NCI-H748 treated with DMSO at 0.1 percent for 48 hours (cell line): Measurements from ENCODE around the gene HIBCH.
"Not testable (repeated sequence)": the region's sequence is repeated elsewhere in the genome, so short reads cannot be mapped to it uniquely, and the experiment has no call there.

Experiments used
- DNase-seq: peaks from one replicate; lab custom pipeline; 2025; lab: John Stamatoyannopoulos, UW

HIBCH gene, protein sequence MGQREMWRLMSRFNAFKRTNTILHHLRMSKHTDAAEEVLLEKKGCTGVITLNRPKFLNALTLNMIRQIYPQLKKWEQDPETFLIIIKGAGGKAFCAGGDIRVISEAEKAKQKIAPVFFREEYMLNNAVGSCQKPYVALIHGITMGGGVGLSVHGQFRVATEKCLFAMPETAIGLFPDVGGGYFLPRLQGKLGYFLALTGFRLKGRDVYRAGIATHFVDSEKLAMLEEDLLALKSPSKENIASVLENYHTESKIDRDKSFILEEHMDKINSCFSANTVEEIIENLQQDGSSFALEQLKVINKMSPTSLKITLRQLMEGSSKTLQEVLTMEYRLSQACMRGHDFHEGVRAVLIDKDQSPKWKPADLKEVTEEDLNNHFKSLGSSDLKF

DNA sequence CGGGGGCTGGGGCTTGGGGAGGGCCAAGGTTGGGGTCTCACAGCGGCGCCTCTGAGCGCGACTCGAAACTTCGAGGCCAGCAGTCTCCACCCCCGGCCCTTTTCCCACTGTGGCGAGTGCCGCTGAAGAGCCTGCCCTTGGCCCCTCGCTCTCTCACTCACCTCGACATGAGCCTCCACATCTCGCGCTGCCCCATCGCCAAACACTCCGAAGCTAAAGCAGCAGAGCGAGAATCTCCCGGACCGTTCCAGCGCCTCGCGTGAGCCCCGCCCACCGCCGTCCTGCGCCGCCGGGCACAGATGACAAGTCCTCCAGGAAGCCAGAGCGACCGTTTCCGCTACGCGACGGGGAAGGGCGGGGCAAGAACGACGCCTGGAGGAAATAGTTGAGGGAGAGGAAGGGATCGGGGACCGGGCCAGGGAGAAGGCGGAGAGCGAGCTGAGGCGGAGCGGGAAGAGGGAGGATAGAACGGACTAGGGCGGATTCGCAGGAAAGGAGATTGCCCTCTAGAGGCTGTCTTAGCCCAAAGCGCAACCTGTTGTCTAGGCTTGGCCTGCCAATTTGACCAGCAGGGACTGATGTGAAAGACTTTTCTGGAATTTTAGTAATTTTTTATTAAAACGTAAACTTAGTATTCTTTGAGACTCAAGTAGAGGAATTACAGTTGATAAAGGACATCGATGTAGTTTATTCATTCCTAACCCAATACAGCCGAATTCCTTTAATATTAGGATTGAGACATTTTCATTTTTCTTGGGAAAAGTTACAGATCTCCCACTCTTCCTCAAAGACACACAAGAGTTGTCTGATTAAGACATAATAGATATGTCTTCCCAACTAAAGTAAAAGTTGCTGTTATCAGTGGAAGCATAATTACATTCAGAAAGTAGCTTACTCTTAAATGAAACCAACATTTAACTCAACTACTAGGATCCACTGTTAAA is at the start of gene HIBCH:
Gene HIBCH (minus strand): TSS at position 272 of the 944 bp plus-strand sequence. CDS start 76 bp downstream, at position 196.
- DNase-seq, result peak; percentile 99

DNA sequence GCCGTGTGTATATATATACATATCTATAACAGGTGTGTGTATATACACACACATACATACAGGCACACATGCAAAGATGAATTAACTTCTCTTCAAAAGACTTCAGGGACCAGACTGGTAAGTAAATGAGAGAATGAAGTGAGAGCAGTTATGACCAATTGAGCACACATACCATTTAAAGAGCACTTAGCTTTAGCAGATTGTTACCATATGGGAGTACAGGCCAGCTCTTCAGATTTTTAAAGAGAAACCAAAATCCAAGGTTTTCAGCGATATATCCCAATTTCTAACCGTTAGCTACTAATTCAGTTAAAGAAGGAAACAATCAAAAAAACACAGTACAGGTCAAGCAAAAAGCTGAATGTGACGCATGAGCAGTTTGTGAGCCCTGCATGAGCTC is 47.5 kb upstream of the HIBCH start:
- DNase-seq, result no peak

DNA sequence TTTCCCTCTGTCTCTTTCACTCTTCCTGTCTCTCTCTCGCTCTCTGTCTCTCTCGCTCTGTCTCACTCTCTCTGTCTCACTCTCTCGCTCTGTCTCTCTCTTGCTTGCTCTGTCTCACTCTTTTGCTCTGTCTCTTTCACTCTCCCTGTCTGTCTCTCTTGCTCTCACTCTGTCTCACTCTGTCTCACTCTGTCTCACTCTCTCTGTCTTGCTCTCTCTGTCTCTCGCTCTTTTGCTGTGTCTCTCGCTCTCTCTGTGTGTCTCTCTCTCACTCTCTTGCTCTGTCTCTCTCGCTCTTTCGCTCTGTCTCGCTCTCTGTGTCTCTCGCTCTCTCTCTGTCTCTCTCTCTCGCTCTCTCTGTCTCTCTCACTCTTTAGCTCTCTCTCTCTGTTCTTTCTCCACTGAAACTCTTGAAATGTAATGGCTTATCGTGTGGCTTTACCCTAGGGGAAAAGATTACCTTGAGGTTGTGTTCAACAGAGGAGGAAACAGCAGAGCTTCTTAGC is 46.7 kb upstream of the HIBCH start:
- DNase-seq, result no peak

DNA sequence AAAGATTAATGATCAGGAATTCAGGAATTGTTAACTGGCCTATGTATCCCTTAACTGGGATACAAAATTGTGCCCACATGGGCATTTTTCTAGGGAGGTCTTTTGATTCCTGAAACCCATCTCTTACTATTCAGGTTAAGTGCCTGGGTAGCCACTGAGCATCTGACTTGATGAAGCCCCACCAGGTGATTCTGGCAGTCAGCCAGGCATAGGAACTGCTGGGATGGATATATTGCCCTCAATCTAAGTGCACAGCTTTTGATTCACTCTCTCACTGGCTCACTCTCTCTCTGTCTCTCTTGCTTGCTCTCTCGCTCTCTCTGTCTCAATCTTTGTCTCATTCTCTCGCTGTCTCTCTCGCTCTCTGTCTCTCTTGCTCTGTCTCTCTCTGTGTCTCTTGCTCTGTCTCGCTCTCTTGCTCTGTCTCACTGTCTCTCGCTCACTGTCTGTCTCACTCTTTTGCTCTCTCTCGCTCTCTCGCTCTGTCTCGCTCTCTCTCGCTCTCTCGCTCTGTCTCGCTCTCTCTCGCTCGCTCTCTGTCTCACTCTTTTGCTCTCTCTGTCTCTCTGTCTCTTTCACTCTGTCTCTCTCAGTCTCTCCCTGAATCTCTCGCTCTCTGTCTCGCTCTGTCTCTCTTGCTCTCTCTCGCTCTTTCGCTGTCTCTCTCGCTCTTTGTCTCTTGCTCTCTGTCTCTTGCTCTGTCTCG is 46.0 kb upstream of the HIBCH start:
- DNase-seq, result peak; percentile 40

DNA sequence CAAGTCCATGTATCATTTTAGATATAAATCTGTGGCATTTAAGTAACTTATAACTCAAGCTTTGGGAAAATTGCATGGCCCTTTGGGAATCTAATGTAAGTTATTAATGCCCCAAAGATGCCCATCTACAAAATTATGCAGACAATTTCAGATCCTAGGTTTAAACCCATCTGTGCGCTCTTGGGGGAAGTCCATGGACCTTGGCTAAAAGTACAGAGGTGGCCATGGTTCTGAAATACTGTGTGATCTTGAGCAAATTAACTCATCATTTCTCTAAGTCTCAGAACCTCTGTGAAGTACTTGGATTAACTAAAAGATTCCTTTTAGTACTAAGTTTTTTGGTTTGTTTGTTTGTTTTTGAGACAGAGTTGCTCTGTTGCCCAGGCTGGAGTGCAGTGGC is 43.3 kb upstream of the HIBCH start:
- no peak for DNase-seq

DNA sequence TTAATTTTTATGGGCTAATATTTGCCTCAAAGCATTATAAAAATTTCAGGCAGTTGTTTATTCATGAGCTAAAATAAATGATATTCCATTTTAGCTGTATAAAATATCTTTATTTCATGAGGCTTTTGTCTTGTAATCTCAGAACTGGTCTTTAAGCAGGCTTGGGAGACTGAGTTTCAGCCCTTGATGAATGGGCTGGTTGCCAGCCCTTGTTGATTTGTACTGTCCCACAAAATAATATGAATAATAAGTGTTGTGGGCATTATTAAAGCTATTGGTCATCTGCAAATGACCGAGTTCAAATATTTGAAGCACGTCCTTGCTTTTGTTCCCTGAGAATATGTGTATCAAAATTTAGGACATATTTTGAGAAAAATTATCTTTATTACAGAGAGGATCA is 41.9 kb upstream of the HIBCH start:
- no peak for DNase-seq

DNA sequence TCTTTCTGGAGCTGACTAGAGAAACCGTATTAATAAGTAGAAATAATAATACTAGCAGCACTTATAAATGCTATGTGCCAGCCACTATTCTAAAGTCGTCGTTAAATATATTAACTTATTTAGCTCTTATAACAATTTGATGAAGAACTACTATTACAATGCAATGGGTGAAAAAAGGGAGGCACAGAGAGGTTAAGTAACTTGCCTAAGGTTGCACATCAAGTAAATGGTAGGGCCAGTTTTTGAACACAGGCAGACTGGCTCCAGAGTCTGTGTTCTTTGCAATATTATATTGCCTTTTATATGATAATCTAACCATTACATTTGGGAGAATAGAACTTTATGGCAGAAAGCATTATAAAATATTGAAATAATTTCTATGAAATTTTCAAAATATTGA is 41.3 kb upstream of the HIBCH start:
- no peak for DNase-seq

DNA sequence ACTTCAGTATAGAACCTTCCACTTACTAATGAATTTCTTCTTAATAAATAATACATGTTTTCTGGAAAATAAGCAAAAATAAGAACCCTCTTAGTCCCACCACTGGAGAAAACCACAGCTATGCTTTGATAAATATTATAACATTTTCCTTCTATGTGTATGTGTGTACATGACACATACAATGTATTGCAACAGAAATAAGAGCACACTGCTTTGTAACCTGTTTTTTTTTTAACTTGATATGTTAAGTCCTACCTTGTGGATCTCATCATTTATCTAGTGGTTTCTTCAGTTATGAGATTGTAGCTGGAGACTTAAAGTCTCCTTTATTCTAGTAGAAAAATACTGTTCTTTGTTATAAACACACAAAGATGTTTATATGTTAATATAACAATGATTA is 40.9 kb upstream of the HIBCH start:
- no peak for DNase-seq

DNA sequence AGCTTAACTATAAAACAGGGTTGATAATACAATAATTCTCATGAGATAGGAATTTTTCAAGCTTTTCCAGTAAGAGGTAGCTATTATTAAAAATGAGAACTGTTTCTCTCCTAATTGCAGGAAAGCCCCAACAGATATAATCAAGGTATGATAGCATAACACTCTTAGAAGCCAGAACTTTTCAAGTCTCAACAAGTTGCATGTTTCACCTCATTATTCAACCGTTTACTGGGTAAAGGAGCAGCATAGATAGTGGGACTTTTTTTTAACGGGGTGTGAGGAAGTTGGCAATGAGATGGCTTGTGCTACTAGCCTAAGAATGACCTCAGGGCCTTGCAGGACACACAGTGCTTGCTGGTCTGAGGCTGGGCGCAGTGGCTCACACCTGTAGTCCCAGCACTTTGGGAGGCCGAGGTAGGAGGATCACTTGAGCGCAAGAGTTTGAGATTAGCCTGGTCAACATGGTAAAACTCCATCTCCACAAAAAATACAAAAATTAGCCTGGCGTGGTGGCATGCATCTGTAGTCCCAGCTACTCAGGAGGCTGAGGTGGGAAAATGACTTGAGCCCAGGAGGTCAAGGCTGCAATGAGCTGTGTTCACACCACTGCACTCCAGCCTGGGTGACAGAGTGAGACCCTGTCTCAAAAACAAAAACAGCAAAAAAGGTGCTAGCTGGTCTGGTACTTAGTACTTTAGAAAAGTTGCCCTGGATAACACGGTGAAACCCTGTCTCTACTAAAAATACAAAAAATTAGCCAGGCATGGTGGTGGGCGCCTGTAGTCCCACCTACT is 39.2 kb upstream of the HIBCH start:
- DNase-seq, result not testable (repeated sequence)

DNA sequence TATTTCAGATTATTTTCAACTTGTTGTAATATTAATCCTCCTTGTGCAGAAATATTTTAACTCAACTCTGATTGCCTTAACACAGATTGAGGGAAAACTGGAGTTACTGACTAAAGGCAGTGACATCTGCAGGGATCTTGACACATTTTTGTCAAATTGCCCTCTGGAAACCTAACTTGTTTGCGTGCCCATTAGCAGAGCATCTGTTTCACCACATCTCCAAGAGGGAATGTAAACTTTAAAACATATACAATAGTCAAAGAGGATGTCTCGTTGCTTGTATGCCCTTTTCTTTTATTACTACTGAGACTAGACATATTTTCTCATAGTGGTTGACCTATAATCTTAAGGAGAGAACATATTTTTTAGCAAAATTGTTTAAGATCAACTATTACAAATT is 38.0 kb upstream of the HIBCH start:
- DNase-seq, result no peak

DNA sequence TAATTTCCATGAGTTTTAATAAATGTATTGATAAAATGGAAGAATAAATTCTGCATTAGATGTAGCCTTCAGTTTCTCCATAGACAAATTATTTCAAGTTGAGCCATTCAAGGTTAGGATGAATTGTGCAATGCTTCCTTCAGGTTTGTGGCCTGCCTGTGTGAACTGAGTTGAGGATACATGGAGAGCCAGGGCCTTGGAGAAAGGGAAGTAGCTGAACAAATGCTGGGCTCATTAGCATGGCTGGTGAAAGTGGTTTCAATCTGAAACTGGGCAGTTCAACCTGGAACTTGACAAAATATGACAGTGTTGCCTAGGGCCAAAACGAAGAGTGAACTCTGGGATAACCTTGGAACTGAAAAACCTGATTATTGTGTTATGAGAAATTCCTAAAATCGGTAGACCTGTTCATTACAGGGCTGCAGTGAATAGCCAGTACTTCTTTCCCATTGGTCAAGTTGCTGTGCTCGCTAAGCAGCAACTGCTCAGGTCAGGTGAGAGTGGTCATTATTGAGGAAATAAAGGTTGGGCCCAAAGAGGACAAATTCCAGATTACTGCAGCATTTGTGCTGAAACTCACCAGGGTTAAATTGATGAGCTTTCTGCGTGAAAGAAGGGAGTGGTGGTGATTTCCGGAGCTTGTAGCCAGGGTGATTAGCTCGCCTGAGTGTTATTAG is 36.5 kb upstream of the HIBCH start:
- DNase-seq, result no peak

DNA sequence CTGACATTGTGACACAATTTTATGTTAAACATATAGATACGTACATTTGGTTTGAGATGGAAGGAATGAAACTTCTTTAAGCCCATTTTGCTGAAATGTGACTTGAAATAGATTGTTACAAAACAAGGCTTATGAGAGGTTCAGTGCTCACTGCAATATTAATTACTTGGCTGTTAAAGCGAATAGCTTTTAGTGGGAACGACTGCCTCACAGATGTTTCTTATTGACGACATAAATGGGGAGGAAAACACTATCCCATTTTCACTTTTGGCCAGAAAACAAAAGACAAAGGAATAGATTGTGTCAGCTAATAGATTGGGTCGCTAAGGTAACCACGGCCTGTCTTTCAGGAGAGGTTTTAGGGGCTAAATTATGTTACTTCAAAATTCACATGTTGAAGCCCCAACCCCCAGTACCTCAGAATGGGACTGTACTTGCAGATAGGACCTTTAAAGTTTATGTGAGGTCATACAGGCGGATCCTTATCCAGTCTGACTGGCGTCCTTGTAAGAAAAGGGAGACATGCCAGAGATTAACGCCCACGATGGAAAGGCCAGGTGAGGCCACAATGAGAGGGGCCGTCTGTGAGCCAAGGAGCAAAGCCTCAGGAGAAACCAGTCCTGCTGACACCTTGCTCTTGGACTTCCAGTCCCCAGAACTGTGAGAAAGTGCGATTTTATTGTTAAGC is 34.5 kb upstream of the HIBCH start:
- DNase-seq, result no peak

DNA sequence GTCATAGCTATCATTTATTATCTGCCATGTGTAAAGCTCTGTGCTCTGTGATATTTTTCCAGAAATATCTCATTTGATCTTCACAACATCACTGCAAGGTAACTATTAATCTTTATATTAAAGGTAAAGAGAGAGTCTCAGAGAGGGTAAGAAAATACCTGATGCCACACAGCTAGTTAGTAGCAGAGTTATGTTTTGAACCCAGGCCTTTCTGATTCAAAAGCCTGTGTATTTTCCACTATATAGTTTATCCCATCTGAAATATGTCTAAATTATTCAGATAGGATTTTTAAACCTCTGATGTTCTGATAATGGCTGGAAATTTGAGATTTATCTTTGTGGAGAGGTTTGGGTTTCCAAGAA is 33.9 kb upstream of the HIBCH start:
- DNase-seq, result no peak

DNA sequence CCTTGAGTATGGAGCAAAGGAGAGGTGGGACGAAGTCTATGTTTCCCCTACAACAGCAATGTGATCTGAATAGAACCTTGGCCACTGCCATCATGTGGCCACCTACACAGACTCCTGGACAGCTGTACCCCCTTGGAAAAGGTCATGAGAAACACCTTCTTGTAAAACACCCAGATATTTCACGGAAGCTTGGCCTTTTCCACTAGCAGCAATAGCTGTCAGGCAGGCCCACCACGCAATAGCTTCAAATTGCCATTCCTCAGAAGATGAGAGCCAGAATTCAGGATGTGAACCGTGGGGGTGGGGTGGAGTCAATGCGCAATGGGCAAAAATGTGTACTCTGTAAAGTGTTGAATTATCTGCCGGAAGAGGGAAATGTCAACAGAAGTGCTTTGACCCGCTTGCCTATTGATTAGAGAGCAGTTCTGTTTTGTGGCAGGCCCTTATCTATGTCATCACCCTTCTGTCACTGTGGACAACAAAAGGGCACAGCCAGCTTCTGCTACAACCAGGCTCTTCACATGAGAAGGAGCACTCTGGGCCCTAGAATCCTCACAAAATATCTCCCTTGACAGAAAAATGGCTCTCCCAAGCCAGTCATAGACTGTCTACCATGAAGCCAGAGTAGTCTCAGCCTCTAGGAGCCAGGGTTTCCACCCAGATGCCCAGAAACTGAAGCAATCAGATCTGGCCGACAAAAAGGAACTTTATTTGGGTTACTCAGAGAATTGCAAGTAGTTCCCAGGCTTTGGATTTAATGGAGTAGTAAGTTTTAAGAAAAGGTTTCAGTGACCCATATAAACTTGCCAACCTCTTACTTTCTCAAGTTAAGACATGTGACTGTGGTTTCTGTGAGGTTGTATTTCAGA is 33.3 kb upstream of the HIBCH start:
- DNase-seq, result peak; percentile 93

DNA sequence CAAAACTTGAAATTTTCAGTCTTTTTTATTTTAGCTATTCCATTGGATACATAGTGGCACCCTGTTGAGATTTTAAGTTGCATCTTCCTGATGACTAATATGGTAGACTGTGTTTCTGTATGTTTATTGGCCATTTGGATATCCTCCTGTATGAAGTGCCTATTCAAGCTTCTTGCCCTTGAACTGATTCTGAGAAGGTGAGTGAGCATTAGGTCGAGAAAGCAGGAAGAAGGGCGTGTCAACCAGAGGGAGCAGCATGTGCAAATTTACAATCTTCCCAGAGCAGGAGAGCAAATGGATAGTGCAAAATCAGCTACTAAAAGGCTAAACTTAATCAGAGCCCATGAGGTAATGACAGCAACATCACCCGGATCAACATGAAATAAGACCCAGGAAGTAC is 32.3 kb upstream of the HIBCH start:
- no peak for DNase-seq

DNA sequence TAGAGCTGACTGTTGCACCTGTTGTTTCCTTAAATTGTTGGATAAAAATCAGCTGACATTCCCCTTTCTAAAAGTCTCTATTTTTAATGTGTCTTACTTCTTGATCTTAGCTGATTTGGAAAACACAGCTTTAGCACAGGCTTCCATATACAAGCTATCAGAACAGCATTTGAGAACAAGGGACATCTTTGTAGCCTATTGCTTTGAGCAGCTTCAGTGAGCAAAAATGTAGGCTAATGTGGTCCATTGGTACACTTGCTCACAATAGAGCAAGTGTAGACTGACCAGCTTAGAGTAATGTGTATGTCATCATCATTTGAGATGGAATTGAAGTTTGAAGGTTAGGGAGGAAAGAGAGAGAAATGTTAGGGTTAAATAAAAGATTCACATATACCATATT is 30.7 kb upstream of the HIBCH start:
- DNase-seq, result no peak

DNA sequence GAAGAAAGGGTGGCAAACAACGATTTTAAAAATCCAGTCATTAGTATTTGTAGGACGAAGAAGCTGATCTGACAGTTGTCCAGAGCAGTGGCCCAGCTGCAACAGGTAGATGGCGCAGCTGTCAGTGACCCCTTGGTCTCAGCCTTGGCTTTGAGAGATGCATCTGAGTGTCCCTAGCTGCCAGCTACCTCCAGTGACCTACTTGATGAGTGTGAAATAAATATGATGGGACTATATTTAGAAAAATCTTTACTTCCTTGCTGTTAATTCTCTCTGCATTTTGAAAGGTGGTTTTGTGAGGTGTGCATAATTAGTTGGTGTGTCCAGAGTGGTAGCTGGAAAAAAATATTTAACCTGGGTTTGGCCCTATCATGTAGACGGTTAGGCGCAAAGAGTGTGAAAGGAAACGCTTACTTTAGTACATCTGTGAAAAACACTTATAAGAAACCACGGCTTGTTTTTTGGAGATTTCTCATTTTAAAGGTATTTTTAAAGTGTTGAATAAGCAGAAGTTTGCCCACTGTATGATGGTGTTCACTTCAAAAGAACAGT is 24.7 kb upstream of the HIBCH start:
- peak; percentile 53 for DNase-seq

DNA sequence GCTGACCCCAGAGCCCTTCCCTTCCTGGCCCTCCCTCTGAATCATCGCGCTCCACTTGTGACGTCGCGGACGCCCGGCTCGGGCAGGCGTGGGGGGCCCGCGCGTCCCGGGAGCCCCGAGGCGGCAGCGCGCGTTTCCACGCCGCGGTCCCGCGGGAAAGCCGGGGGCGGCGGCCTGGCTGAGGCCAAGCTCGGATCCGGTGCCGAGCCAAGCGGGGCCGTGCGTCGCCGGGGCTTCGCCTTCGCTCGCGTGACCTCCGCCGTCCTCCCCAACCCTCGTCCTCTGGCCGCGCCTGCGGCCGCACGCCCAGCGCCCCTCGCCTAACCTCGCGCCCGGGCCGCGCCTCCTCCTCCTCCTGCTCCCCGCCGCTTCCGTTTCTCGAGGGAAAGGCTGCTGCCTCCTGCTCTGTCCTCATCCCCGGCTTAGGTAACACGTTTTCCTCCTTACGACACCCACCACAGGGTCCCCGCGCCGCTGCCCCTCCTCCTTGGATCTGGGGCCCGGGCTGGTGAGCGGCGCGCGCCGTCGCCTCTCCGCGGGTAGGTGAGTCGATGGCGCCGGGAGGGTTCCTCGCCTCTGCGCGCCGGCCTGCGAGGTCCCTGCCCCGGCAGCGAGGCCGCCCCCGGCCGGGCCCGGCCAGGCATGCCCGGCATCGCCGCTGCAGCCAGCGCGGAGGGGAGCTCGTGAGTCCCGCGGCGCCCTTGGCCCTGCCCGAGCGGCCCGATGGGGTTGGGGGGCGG is 24.1 kb upstream of the HIBCH start, which contains the start of gene INPP1:
Gene INPP1 (plus strand): TSS at position 54 of the 740 bp plus-strand sequence. CDS start 16,514 bp downstream, outside the sequence.
- peak; percentile 34 for DNase-seq
